Right forelimb (tissue), 1 donor: ENCODE results near the gene CYP3A4.

Experiments used
- DNase-seq: peaks from one replicate; pipeline ENCODE4 v3.0.0-alpha.2; 2018

CYP3A4 gene

GRCh38 chr7:99719996-99720769, 63.8 kb downstream of the CYP3A4 start:
- no peak for DNase-seq

DNA sequence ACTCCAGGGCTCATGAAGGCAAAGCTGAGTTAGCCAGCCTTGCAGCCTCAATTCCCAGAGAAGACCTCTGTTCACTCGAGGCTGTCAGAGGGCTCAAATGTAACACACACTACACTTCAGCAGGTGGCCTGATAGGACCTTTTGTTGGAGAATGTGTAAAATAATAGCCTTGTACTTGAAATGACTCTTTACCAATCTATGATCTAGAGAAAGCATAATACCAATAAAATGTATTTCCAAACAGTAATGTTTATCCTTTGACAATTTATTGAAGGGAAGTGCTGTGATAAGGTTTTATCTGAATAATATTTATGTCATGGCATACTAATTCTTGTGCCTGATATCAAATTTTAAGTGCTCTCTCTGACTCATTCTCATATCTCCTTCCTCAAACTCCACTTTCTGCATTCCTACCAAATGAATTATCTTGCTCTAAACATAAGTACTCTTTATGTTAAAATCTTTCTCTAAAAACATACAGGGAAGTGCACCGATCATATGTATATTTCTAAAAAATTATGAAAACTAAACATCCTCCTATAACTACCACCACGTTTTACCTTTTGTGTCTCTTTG, 69.9 kb downstream of the CYP3A4 start:
- no peak for DNase-seq

DNA sequence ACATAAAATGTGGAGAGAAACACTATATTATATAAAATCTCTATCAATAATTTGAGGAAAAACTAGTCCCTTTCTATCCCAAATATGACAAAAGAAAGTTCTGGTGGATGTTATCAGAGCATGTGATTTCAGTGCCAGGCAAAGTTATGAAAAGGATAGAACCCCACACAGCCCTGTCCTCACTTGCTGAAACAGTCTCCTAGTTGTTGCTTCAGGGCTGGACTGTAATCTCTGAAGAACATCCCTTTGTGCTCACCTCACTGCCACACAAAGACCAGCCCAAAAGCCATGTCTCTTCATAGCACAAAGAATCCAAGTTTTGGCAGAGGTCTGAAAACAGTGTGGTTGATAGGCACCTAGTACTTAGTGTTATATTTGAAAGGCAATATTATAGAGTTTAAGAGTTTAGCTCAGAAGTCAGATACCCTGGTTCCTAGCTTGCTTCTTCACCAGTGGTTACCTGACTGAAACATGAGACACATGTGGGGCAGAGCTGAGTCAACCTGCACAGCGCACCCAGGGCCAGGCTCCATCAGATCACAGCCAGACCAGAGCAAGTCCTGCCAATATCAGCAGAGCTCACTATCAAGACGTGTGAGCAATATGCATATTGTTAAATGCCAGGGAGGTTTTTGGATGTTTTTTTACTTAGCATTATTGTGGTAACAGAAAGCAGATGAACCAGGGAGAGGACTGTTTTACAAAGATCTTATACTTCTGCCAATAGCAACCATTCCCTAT, 74.0 kb downstream of the CYP3A4 start:
- no peak for DNase-seq

DNA sequence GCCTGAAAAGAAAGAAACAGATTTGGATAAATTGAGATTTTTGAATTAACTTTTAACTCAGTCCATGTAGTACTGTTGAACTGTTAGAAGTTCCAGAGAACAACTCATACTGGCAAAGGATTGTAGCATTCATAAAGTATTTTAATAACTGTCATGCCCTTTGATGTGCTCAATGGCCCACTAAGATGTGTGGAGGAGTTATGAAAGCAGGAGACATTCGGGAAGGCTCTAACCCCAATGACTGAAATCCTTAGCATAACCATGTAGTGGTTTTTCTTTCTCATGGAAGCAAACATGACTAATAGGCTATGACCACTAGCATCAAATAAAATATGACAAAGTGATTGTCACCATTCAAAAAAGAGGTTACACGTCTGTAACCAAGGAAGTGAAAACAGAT, 74.7 kb downstream of the CYP3A4 start:
- DNase-seq = no peak

DNA sequence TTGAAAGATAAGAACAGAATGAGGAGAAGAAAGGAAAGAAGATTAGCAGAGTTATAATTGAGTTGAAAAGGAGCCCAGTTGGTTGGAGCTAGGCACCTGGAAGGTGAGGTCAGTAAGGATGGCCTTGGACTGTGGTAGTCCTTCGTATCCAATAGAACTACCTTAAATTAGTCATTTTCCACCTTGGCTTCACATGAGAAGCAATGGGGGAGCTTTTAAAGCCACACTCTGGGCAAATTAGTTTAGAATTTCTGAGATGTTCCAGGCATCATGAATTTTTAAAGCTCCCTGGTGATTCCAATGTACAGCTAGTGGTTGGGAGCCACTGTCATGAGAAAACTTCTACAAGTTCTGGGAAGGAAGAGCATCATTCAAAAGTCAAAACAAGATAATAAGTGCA, 76.9 kb downstream of the CYP3A4 start:
- no peak for DNase-seq
